ENCODE results near the gene DCT.
"Not testable (repeated sequence)": the region's sequence is repeated elsewhere in the genome, so short reads cannot be mapped to it uniquely, and the experiment has no call there.

The DCT gene

DNA sequence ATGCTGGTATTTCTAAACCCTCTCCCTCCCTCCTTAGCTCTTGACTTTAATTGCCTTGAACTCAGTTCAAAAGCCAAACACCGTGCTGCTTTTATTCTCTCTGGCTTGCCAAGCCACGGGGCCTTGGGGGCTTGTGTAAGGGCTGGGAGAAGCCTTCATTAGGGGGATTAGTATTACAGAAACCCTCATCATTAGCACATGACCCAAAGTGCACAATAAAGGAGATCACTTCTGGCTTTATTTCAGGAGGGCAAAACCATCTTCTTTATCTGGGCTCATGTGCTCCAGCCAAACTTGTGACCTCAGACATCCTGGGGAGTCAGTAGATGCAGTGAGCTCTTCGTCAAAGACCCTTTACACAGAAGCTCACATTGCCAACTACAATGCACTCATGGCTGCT lies at the start of gene DCT:
TSS of gene DCT (minus strand) at position 67 of the 400 bp plus-strand sequence. CDS start 427 bp downstream, outside the sequence.
- DNase-seq, result no peak

DNA sequence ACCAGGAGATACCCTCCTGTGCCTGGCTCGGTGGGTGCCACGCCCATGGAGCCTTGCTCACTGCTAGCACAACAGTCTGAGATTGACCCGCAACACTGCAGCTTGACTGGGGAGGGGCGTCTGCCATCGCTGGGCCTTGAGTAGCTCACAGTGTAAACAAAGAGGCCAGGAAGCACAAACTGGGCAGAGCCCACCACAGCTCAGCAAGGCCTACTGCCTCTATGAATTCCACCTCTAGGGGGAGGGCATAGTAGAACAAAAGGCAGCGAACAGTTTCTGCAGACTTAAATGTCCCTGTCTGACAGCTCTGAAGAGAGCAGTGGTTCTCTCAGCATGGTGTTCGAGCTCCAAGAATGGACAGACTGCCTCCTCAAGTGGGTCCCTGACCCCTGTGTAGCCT lies 47.5 kb upstream of the DCT start:
- DNase-seq, result not testable (repeated sequence)

DNA sequence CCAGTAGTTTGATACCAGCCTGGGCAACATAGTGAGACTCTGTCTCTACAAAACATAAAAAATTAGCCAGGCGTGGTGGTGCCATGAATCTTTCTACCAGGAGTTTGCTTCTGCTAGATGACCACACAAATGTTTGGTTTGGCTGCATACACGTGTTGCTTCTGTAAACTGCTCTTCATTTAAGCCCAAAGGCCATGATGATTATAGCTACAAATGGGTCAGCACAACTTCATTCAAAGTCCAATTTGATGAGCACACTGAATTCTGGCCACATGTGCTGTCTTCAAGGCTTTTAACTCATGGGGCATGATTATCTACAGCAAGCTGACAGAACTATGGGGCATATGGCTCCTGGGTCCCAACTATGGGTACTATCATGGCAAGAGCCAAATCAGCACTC lies 46.3 kb upstream of the DCT start:
- DNase-seq, result no peak

DNA sequence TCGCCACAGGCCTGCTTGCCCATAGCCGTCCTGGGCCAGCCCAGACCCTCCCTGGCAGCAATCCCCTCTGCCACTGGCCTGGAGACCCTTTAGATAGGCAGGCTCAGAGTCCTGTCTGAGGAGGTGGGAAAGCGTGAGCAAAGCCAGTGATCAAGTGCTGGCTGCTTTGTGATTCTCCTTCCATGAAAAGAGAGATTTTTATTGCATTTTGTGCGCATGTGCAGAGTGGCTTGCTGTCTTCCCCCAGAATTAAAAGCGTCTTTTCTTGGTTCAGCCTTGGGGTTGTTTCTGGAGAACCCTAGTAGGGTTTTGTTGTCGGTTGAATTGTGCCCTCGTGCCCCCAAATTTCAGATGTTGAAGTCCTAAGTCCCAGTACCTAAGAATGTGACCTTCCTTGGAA lies 44.9 kb upstream of the DCT start:
- DNase-seq, result no peak

DNA sequence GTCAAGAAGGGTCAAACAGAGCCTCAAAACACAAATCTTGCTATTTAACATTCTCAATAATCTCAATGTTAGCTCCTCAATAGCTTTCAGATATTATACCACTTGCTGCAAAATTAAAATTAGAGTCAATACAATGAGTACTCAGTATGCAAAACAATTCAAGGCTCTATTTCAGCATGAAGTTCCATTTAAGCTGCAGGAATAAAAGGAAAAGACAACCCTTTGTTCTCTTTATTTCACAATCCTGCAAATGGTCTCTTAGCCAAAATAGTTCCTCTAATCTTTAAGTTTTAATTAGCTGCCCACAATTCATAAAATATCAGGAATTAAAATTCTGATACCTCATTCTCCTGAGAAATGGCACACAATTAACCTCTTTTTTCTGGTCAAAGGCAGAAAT lies 40.5 kb upstream of the DCT start:
- DNase-seq, result no peak

DNA sequence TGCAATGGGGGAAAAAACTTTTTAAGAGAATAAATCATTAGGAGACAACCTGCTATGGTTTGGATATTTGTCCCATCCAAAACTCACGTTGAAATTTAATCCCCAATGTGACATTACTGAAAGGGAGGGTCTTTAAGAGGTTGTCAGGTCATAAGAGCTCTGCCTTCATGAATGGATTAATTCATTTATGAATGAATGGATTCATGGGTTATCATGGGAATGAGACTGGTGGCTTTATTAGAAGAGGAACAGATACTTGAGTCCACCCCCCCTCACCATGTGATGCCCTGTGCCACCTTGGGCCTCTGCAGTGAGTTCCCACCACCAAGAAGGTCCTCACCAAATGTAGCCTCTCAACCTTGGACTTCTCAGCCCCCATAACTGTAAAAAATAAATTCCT lies 37.0 kb upstream of the DCT start:
- DNase-seq, result no peak

DNA sequence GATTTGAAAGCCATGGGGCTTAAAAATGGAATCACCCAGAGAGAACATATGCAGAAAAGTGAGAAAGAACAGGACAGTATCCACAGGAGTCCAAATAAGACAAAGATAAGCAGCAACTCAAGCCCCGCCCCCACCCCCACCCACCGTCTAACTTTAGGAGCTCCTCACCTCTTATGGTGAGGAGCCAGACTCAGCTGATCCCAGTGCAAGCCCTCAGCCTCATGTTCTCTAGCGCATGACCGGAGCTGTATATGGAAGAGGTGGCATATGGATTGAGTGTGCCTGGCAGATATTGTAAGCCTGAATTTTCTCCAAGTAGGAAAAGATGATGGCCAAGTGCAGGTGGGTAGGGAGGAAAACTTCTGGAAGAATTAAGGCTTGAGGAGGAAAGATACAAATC lies 36.4 kb upstream of the DCT start:
- DNase-seq, result no peak

DNA sequence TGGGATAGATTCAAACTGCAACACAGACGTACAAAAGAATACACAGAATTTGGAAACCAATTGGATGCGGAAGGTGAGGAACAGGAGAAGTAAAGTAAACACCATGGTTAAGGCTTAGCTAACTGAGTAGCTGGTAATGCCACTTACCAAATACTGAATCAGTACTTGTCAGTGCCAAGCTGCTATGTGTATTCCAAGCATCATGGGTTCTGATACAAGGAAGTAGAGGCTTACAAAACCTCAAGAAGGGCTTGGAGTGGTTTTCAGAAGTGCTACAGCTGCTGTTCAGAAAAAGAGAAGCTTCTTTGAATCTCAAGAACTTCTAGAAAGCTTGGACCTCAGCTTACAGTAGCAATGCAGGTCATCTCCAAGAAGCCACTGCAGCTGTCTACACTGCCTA lies 35.9 kb upstream of the DCT start:
- DNase-seq, result no peak

DNA sequence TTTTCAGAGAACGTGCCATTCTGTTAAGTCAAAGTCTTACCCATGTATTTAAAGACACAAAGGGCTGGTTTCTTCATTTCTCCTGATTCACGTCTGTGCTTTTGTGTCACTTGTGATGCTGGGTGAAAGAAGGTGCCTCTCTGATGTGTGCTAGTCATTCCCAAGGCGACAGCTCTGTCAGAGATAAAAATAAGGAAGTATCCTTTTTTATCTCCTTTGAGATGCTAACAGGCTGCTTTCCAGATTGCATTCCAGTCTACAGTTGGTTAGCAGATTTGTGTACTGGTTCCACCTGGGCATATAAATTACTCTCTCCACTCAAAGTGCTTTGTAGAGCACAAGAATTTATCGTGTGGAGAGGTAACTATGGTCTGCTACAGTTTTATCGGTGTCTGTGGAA lies 33.5 kb upstream of the DCT start:
- no peak for DNase-seq

DNA sequence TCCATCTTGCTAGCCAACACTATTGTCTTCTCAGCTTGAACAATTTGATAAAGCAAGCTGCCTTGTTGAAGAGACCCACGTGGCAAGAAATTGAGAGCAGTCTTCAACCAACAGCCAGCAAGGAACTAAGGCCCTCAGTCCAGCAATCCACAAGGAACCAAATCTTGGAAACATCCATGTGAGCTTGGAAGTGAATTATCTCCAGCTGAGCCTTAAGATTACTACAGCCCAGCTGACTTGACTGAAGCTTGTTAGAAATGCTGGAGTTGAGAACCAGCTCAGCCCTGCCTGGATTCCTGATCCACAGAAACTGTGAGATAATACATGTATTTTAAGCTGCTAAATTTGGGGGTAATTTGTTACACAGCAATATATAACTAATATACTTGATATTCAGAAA lies 26.2 kb upstream of the DCT start:
- no peak for DNase-seq

DNA sequence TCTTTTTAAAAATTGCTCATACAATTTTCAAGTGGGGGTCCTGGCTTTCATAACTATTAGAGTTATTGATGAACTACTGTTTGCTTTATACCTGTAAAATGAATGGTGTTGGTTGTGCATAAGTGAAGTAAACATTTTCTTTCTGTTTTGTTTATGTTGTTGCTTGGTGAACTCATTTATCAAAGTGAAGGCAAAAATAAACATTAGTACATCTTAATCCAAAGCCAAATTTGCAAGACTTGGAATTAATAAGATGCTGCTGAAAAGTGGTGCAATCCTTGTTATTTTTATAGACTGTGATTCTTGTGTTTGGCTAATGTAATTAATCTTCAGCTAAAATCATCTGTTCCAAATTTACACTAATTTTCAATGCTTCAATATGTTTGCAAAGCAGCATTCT lies 24.4 kb upstream of the DCT start:
- no peak for DNase-seq

DNA sequence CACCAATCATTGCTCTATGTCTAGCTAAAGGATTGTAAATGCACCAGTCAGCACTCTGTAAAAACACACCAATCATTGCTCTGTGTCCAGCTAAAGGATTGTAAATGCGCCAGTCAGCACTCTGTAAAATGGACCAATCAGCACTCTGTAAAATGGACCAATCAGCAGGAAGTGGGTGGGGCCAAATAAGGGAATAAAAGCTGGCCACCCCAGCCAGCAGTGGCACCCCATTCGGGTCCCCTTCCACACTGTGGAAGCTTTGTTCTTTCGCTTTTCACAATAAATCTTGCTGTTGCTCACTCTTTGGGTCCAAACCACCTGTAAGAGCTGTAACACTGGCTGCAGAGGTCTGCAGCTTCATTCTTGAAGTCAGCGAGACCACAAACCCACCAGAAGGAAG lies 19.3 kb upstream of the DCT start:
- not testable (repeated sequence) for DNase-seq

DNA sequence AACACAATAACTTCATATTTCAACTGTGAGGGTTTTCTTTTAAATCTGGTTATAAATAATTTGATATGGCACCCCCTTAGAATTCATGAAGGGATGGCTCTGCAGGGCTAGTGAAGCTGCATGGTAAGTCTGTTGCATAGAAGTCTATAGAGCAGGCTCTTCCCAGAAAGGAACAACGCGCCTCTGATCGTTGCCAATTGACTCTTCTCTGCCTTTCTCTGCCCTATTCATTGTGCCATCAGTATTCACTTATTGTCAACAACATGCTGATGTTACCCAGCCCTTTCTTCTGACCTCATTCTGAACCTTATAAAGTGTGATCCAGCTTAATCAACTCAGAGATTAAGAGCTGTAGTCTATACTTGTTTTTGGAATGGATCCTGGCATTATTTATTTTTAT lies 16.3 kb upstream of the DCT start:
- DNase-seq, result no peak

DNA sequence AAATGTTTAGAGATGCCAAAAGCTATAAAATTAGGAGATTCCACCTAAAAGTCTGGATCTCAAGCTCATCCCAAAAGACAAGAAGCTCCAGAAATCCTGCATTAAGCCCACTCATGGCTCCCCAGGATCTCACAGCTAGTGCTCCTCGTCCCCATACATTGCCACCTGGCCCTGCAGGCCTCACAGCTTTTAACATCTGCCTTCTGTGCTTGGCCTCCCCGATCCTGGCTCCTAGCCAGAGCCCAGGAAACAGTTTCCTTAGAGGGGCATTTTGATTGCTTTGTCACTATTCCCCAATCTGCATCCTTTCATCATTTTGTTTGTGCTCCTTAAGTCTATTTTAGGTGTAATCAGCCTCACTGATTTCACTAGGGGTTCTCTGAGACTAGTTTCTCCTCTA lies 14.5 kb upstream of the DCT start:
- DNase-seq, result no peak

DNA sequence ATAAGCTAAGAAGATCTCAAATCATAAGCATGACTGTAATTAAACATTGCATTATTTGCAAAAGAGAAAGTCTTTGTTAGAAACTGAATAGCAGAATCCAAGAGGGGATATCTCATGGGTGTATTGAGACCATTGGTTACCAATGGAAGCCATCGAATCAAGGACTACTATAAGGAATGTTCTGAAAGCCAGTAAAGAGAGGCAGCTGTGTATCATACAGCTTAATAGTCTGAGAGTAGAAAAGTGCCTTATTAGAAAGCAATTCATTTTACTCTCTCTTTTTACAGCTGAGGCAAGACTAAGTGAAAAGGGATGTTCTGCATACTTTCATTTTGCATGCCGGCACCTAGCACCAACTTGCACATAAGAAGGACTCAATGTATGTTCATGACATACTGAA lies 7.6 kb upstream of the DCT start:
- DNase-seq, result no peak

DNA sequence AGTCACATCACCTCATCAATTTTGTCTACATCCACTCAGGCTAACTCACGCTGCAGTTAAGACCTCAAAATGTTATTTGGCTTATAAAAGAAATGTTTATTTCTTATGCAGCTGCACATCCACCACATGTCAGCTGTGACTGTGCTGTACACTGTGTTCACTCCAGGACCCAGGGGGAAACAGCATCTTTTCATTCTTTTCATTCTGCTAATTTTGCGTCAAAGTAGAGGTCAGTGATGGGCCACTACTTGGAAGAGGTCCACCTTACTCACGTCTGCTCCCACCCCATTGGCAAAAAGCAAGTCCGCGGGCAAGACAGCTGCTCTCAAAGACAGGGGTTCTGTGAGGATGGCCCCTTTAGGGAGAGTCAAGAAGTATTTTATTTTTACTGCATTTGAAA lies 4.5 kb upstream of the DCT start:
- DNase-seq, result no peak

DNA sequence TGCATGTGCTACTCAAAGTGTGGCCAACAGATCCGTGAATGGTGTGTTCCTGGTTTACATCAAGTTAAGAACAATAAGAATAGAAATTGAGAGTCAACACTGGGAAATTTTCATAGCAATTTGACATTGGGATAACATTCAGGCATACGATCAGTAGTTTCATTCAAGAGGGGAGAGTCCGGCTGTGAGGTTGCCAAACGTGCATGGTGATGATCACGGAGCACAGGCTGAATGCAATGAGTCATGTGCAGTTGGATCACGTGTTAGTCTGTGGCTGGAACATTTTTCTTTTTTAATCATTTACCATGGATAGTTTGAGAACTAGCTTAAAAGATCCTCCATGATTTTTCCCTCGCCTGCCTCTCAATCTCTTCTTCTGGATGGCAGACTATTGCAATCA lies 2.5 kb upstream of the DCT start:
- no peak for DNase-seq

DNA sequence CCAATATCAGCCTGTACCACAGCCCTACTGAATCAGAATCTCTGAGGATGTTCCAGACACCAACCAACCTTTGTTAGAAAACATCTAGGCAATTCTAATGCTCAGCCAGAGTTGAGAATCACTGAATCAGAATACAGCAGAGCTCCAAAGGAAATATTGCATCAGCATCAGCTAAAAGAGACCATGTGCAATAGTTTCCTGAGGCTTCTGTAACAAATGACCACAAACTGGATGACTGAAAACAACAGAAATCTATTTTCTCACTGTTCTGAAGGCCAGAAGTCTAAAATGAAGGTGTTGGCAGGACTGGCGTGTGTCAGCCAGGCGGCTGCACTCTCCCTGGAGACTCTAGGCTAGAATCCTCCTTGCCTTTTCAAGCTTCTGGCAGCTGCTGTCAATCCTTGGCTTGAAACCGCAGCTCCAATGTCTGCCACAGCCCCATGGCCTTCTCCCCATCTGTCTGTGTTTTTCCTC lies 1.2 kb upstream of the DCT start:
- DNase-seq, result no peak

DNA sequence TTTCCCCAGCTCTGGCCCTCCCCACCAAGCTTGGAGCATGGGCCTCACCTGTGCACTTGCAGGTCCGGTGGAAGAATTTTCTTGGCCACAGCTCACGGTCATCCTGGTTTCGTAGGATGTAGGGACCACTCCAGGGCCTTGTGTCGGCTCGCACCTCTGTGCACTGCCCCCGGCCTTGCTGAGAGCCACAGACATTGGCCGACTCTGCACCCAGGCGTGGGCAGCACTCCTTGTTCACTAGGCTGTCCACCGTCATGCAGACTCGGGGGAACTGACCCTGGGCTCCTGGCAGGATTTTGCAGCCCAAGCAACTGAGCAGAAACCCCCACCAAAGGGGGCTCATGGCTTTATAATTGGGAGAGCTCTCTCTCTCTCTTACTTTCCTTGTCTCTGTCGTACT lies 569 bp downstream of the DCT start:
- no peak for DNase-seq

DNA sequence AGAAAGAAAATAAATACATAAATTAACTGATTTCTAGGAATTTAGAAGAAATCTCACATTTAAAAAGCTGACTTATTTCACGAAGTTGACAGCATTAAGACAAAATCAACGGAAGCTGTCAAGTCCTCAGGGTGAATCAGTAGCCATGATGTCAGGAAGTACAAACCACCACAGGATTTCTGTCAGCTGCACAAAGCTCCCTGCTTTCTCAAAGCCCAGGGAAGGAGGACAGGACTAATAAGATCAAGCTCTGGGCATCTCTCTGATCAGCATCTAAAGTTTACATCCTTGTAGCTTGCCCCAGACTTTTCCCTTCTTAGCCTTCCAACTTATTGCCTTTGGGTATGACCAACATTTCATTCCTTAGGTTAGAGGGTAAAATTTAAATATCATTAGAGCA lies 9.4 kb downstream of the DCT start:
- DNase-seq, result no peak

DNA sequence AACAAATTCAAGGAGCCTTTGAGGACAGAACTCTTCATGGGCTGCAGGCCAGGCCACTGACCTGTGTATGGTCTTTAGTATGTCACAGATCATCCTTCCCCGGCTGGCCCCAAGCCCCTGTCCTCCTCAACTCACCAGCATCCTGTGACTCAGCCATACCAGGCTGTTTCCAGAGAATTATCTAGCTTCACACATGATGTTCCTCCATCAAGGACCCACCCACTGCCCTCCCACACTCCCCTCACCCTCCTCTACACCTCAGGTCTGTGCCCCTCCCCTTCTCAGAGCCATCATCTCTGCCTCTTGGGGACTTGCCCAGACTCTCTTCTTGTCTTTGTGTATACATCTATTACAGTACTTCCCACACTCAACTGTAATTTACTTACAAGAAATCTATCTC lies 14.7 kb downstream of the DCT start:
- DNase-seq, result no peak

DNA sequence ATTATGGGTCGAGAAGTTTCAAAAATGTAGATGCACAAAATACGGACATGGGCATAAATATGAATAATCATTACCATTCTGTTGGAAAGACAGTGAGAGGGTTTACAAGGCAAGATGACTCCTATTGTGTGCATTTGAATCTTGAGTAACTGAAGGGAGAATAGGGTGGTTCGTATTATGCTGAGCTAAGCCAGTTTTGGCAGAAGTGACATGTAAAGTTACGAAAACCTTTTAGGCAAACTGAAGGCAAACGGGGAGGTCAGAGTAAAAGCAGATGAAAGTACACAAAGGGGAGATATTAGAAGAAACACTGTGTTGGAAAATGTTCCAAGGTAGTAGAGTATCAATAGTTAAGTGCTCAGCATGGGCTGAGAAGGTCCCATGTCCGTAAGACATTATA lies 16.8 kb downstream of the DCT start:
- DNase-seq, result no peak

DNA sequence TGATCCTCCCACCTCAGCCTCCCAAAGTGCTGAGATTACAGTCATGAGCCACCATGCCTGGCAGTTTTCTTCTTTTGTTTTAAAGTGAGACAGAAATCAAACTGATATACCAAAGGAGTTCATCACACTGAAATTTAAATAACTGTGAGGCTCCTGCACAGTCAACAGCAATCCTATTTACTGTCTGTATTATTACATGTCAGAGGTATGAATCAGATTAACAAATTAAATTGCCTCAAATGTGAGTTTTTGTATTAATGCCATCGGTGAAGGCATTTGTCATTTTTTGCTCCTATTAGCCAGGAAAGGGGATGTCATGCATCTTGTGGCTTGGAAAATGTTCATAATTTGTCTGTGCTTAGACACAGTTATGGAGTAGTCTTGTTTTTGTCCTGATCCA lies 20.4 kb downstream of the DCT start:
- no peak for DNase-seq

DNA sequence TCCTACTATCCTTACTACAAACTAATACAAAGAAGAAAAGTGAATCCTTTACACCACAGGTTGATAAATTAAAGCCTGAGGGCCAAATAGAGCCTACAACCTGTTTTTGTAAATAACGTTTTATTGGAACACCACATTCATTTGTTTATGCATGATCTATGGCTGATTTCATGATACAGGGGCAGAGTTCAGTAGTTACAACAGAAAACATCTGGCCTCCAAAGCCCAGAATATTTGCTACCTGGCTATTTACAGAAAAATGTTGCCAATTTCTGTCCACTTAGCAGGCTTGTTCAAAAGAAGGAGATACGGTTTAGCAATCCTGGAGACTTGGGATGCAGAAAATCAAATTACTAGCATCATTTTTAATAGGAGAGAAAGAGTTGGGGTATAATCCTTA lies 24.1 kb downstream of the DCT start:
- no peak for DNase-seq

DNA sequence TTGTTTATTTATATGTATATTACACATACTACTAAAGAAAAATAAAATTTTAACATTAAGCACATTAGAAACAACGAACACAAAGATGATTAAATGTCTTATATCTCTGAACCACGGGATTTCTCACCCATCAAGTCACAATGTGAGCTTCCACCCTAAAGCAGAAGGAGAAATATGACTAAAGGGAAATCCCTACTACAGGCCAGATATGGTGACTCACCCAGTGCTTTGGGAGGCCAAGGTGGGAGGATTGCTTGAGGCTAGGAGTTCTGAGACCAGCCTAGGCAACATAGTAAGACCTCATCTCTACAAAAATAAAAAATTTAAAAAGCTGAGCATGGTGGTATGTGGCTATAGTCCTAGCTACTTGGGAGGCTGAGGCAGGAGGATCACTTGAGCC lies 24.6 kb downstream of the DCT start:
- DNase-seq, result no peak

DNA sequence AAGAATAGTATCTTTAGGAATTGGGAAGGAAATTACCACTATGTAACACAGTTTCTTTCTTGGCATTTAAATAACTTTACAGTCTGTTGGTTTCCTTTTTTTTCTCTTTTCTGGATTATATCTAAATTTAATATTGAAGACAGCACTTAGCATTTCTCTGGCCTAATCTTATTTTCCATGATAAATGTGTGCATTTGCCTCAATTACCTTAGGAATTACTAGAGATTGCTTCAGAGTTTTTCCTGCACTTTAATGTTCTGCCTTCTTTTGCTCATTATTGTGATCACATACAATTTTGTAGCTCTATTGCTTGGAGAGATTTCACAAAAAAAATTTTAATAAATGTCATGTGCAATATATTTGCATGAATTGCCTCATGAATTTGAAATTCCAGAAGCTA lies 25.1 kb downstream of the DCT start:
- no peak for DNase-seq
